ENCODE data around the gene GNAQ. TPM values are rescaled to one million over a fixed set of nuclear protein-coding genes. Genes with fewer than 3 reads are reported as not detected.

Gene GNAQ
- polyA plus RNA-seq, 1 of the 3 experiments (the other 2 are of a cell fraction), result 20.9 TPM

DNA sequence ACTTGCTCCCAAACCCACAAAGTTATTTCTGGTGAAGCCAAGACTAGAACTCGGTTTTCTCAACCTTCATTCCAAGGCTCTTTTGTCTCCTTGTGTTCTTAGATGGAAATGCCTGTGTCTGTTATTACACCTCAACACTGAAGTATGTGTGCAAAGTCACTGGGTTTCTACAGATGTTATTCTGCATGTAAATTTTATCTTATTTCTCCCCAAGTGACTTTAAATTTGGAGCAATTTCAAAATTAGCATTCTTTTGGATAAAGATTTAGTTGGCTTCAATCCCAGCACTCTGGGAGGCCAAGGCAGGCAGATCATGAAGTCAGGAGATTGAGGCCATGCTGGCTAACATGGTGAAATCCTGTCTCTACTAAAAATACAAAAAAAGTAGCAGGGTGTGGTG is 279.1 kb downstream of the GNAQ start (continued):
- peak; percentile 47 for TF ChIP-seq FOXM1 (IDR thresholded peaks at IDR 0.05; ENCODE audit: low read depth)
- TF ChIP-seq POLR2AphosphoS5 (IDR thresholded peaks at IDR 0.05; ENCODE audit: low read depth, low read length), result no peak; the same call in 1 of the 2 replicates
- TF ChIP-seq TEAD4 (IDR thresholded peaks at IDR 0.05; ENCODE audit: borderline replicate concordance, insufficient read depth), result peak; percentile 78; the same call in 1 of the 2 replicates

DNA sequence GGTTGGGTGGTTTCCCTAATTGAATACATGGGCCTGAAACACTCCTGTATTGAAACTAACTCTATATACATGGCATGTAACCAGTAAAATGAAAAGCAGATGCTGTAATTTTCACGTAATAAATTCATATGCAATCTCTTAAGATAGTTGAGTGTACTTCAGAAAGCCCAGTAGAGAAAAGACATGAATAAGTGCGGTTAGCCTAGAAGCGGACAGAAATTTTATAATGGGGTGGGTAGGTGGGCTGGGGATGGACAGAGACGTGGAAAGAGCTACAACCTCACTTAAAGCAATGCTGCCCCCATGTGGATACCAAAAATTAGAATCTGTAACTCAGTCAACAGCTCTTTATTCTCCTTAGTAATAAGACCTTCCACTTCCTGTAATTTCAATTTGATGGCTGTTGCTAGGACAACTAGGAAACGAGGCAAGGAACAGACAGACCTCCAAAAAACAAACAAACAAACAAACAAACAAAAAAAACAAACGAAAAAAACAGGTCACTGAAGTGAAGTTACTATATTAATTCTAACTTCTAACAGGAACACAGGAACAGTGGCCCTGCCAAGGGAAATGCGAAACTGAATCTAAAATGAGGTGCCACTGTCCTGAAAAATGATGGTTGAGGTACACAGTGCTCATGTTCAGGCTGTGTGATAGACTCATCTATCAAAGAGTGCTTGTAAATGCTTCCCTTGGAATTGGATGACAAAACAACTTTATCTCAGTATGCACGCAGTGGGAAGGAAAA is 280.1 kb downstream of the GNAQ start:
- Histone ChIP-seq H2AFZ (ENCODE audit: low read depth) (no peak overlapping the region), H3K36me3 (replicated peaks in 1 of 2; ENCODE audit: control insufficient read depth in 1 of 2, insufficient read depth in 2 of 2, low read length in 1 of 2) (peaks cover 3 to 8% of the 10 kb centered on the region in 2 experiments), H3K9me3 (no peaks in the 10 kb centered on the region), H3K4me3 (ENCODE audit: low read depth in 2 of 2, low read length in 1 of 2) (peak overlapping the region; percentile 1 to 27; a peak in 1 of 4 replicates), H3K27ac (ENCODE audit: low read depth in 2 of 2, low read length in 1 of 2) (peak overlapping the region; percentile 78 to 100), H3K9ac (peak overlapping the region; percentile 29), H3K4me1 (ENCODE audit: control insufficient read depth in 1 of 2, insufficient read depth in 2 of 2, low read depth in 1 of 2, low read length in 1 of 2) (peaks cover 46 to 51% of the 10 kb centered on the region in 2 experiments; a peak in 3 of 4 replicates), H4K20me1 (ENCODE audit: insufficient read depth) (no peaks in the 10 kb centered on the region), H3K27me3 (ENCODE audit: insufficient read depth) (no peaks in the 10 kb centered on the region), H3K4me2 (peak overlapping the region; percentile 32), H3K79me2 (ENCODE audit: insufficient read depth) (peaks cover 15% of the 10 kb centered on the region; the same call in 1 of the 2 replicates), H3F3A (replicated peaks; ENCODE audit: insufficient read depth) (peaks cover 31% of the 10 kb centered on the region), H3K9me2 (no peaks in the 10 kb centered on the region)
- 27% methylated on average over 8 of the region's 8 CpGs for WGBS (ENCODE audit: low lambda C conversion rate)
- ChIA-PET CTCF (interaction anchor here (0.6 to 8.2 kb wide), 27 partner anchors 9 to 600 kb away, joined by 3 to 109 read pairs (median 5); no protein-coding TSS in a partner anchor), POLR2A (interaction anchor here (1.6 kb wide), 1 partner anchor 295 kb away, joined by 5 read pairs; no protein-coding TSS in a partner anchor)
- peak; percentile 72 for DNase-seq
- TF ChIP-seq EP300 (IDR thresholded peaks at IDR 0.05; ENCODE audit: borderline replicate concordance in 1 of 2, low read depth in 1 of 2, low read length in 1 of 2), result peak; percentile 1 to 72; a peak in 2 of 4 replicates
- no peak for TF ChIP-seq FOSL2 (IDR thresholded peaks at IDR 0.05; ENCODE audit: borderline replicate concordance, low read depth)
- TF ChIP-seq, protein P1, sequence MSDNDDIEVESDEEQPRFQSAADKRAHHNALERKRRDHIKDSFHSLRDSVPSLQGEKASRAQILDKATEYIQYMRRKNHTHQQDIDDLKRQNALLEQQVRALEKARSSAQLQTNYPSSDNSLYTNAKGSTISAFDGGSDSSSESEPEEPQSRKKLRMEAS (IDR thresholded peaks at IDR 0.05; ENCODE audit: low read depth), result no peak
- TF ChIP-seq POLR2AphosphoS5 (IDR thresholded peaks at IDR 0.05; ENCODE audit: low read depth, low read length), result peak; percentile 42; the same call in 1 of the 2 replicates
- no peak for TF ChIP-seq JUND (IDR thresholded peaks at IDR 0.05)
- TF ChIP-seq, protein P2, sequence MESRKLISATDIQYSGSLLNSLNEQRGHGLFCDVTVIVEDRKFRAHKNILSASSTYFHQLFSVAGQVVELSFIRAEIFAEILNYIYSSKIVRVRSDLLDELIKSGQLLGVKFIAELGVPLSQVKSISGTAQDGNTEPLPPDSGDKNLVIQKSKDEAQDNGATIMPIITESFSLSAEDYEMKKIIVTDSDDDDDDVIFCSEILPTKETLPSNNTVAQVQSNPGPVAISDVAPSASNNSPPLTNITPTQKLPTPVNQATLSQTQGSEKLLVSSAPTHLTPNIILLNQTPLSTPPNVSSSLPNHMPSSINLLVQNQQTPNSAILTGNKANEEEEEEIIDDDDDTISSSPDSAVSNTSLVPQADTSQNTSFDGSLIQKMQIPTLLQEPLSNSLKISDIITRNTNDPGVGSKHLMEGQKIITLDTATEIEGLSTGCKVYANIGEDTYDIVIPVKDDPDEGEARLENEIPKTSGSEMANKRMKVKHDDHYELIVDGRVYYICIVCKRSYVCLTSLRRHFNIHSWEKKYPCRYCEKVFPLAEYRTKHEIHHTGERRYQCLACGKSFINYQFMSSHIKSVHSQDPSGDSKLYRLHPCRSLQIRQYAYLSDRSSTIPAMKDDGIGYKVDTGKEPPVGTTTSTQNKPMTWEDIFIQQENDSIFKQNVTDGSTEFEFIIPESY (IDR thresholded peaks at IDR 0.05; ENCODE audit: borderline replicate concordance, low read depth), result no peak; the same call in 1 of the 2 replicates
- no peak for TF ChIP-seq NRF1 (IDR thresholded peaks at IDR 0.05; ENCODE audit: low read depth, low read length)
- peak; percentile 3; the same call in 1 of the 2 replicates for TF ChIP-seq GATA2 (CRISPR knock-in tag; IDR thresholded peaks at IDR 0.05)
- no peak for TF ChIP-seq GABPA (IDR thresholded peaks at IDR 0.05; ENCODE audit: low read depth)
- TF ChIP-seq, protein P3, sequence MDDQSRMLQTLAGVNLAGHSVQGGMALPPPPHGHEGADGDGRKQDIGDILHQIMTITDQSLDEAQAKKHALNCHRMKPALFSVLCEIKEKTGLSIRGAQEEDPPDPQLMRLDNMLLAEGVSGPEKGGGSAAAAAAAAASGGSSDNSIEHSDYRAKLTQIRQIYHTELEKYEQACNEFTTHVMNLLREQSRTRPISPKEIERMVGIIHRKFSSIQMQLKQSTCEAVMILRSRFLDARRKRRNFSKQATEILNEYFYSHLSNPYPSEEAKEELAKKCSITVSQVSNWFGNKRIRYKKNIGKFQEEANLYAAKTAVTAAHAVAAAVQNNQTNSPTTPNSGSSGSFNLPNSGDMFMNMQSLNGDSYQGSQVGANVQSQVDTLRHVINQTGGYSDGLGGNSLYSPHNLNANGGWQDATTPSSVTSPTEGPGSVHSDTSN (IDR thresholded peaks at IDR 0.05), result no peak
- no peak; the same call in 1 of the 2 replicates for TF ChIP-seq FOXJ3 (CRISPR knock-in tag; IDR thresholded peaks at IDR 0.05)
- TF ChIP-seq EZH2phosphoT487 (IDR thresholded peaks at IDR 0.05; ENCODE audit: borderline replicate concordance, low read depth), result no peak
- TF ChIP-seq RCOR1 (IDR thresholded peaks at IDR 0.05; ENCODE audit: low read length), result no peak
- no peak for TF ChIP-seq YY1 (IDR thresholded peaks at IDR 0.05; ENCODE audit: low read depth)
- peak; percentile 67; the same call in 1 of the 2 replicates for TF ChIP-seq RFX5 (IDR thresholded peaks at IDR 0.05; ENCODE audit: low read length)
- TF ChIP-seq, protein P4, sequence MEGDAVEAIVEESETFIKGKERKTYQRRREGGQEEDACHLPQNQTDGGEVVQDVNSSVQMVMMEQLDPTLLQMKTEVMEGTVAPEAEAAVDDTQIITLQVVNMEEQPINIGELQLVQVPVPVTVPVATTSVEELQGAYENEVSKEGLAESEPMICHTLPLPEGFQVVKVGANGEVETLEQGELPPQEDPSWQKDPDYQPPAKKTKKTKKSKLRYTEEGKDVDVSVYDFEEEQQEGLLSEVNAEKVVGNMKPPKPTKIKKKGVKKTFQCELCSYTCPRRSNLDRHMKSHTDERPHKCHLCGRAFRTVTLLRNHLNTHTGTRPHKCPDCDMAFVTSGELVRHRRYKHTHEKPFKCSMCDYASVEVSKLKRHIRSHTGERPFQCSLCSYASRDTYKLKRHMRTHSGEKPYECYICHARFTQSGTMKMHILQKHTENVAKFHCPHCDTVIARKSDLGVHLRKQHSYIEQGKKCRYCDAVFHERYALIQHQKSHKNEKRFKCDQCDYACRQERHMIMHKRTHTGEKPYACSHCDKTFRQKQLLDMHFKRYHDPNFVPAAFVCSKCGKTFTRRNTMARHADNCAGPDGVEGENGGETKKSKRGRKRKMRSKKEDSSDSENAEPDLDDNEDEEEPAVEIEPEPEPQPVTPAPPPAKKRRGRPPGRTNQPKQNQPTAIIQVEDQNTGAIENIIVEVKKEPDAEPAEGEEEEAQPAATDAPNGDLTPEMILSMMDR (IDR thresholded peaks at IDR 0.05), result peak; percentile 78
- 0 out of 2 replicates have a peak, but pooled peaks have one; percentile 28 for TF ChIP-seq MEF2A (IDR thresholded peaks at IDR 0.05; ENCODE audit: borderline replicate concordance, low read depth)
- TF ChIP-seq SIN3A (IDR thresholded peaks at IDR 0.05; ENCODE audit: borderline replicate concordance, low read depth, low read length), result no peak
- TF ChIP-seq ELF1 (IDR thresholded peaks at IDR 0.05), result peak; percentile 35; the same call in 1 of the 2 replicates
- peak; percentile 0; the same call in 1 of the 2 replicates for TF ChIP-seq TEAD4 (IDR thresholded peaks at IDR 0.05; ENCODE audit: borderline replicate concordance, insufficient read depth)
- TF ChIP-seq FOXM1 (IDR thresholded peaks at IDR 0.05; ENCODE audit: low read depth), result peak; percentile 43; the same call in 1 of the 2 replicates
- no peak for TF ChIP-seq TAF1 (IDR thresholded peaks at IDR 0.05; ENCODE audit: borderline replicate concordance, low read depth, low read length)
- peak; percentile 79 for TF ChIP-seq SMC3 (IDR thresholded peaks at IDR 0.05; ENCODE audit: low read depth, low read length)
- TF ChIP-seq MXI1 (IDR thresholded peaks at IDR 0.05; ENCODE audit: low read depth, low read length), result no peak

Data from SK-N-SH (cell line).